Measurements from ENCODE around the gene UNC80.

UNC80 gene

GRCh38 chr2:209911486-209911885, 139.9 kb downstream of the UNC80 start:
- H3K4me1 Mint-ChIP-seq (ENCODE audit: low read depth): no peaks in the 10 kb centered on the region
- H3K9me3 Mint-ChIP-seq: no peaks in the 10 kb centered on the region
- H3K36me3 Mint-ChIP-seq (ENCODE audit: low read depth): no peaks in the 10 kb centered on the region
- H3K4me3 Mint-ChIP-seq: no peak overlapping the region
- H3K27me3 Mint-ChIP-seq (ENCODE audit: low read depth): peaks cover 4% of the 10 kb centered on the region
- no peak overlapping the region for H3K27ac Mint-ChIP-seq

GRCh38 chr2:209913786-209914345, 142.2 kb downstream of the UNC80 start:
- no peak overlapping the region for H3K27ac Mint-ChIP-seq
- H3K36me3 Mint-ChIP-seq (ENCODE audit: low read depth): no peaks in the 10 kb centered on the region
- H3K27me3 Mint-ChIP-seq (ENCODE audit: low read depth): peaks cover 4% of the 10 kb centered on the region
- no peak overlapping the region for H3K4me3 Mint-ChIP-seq
- H3K4me1 Mint-ChIP-seq (ENCODE audit: low read depth): no peaks in the 10 kb centered on the region
- H3K9me3 Mint-ChIP-seq: no peaks in the 10 kb centered on the region

- H3K27ac Mint-ChIP-seq: no peak overlapping the region
- H3K36me3 Mint-ChIP-seq (ENCODE audit: low read depth): no peaks in the 10 kb centered on the region
- H3K27me3 Mint-ChIP-seq (ENCODE audit: low read depth): no peaks in the 10 kb centered on the region
- no peaks in the 10 kb centered on the region for H3K9me3 Mint-ChIP-seq
- H3K4me3 Mint-ChIP-seq: no peak overlapping the region
- H3K4me1 Mint-ChIP-seq (ENCODE audit: low read depth): no peaks in the 10 kb centered on the region
Observed at GRCh38 chr2:209917154-209917771, 145.6 kb downstream of the UNC80 start.

- no peak overlapping the region for H3K27ac Mint-ChIP-seq
- no peaks in the 10 kb centered on the region for H3K27me3 Mint-ChIP-seq (ENCODE audit: low read depth)
- H3K36me3 Mint-ChIP-seq (ENCODE audit: low read depth): no peaks in the 10 kb centered on the region
- no peaks in the 10 kb centered on the region for H3K4me1 Mint-ChIP-seq (ENCODE audit: low read depth)
- no peaks in the 10 kb centered on the region for H3K9me3 Mint-ChIP-seq
- no peak overlapping the region for H3K4me3 Mint-ChIP-seq
Observed at GRCh38 chr2:209918251-209918650, 146.6 kb downstream of the UNC80 start.

GRCh38 chr2:209922116-209922515, 150.5 kb downstream of the UNC80 start:
- no peaks in the 10 kb centered on the region for H3K36me3 Mint-ChIP-seq (ENCODE audit: low read depth)
- H3K27me3 Mint-ChIP-seq (ENCODE audit: low read depth): no peaks in the 10 kb centered on the region
- no peak overlapping the region for H3K27ac Mint-ChIP-seq
- no peaks in the 10 kb centered on the region for H3K4me1 Mint-ChIP-seq (ENCODE audit: low read depth)
- H3K4me3 Mint-ChIP-seq: no peak overlapping the region
- no peaks in the 10 kb centered on the region for H3K9me3 Mint-ChIP-seq

- Mint-ChIP-seq H3K4me1 (ENCODE audit: low read depth) (no peaks in the 10 kb centered on the region), H3K36me3 (ENCODE audit: low read depth) (no peaks in the 10 kb centered on the region), H3K27ac (no peak overlapping the region), H3K27me3 (ENCODE audit: low read depth) (peaks cover 5% of the 10 kb centered on the region), H3K9me3 (no peaks in the 10 kb centered on the region), H3K4me3 (no peak overlapping the region)
Observed at GRCh38 chr2:209929369-209929768, 157.7 kb downstream of the UNC80 start.

- no peak overlapping the region for H3K4me3 Mint-ChIP-seq
- no peaks in the 10 kb centered on the region for H3K36me3 Mint-ChIP-seq (ENCODE audit: low read depth)
- no peaks in the 10 kb centered on the region for H3K4me1 Mint-ChIP-seq (ENCODE audit: low read depth)
- H3K9me3 Mint-ChIP-seq: no peaks in the 10 kb centered on the region
- H3K27me3 Mint-ChIP-seq (ENCODE audit: low read depth): peaks cover 5% of the 10 kb centered on the region
- H3K27ac Mint-ChIP-seq: no peak overlapping the region
Observed at GRCh38 chr2:209933499-209934483, 162.2 kb downstream of the UNC80 start.

GRCh38 chr2:209936106-209936666, 164.6 kb downstream of the UNC80 start:
- Mint-ChIP-seq H3K9me3 (no peaks in the 10 kb centered on the region), H3K4me1 (ENCODE audit: low read depth) (no peaks in the 10 kb centered on the region), H3K27me3 (ENCODE audit: low read depth) (peaks cover 5% of the 10 kb centered on the region)

GRCh38 chr2:209937893-209938292, 166.3 kb downstream of the UNC80 start:
- no peaks in the 10 kb centered on the region for H3K27me3 Mint-ChIP-seq (ENCODE audit: low read depth)
- no peaks in the 10 kb centered on the region for H3K36me3 Mint-ChIP-seq (ENCODE audit: low read depth)
- H3K4me1 Mint-ChIP-seq (ENCODE audit: low read depth): no peaks in the 10 kb centered on the region
- H3K27ac Mint-ChIP-seq: no peak overlapping the region
- no peak overlapping the region for H3K4me3 Mint-ChIP-seq
- H3K9me3 Mint-ChIP-seq: no peaks in the 10 kb centered on the region

More at GRCh38 chr2:209936106-209936666, 164.6 kb downstream of the UNC80 start:
- H3K27ac Mint-ChIP-seq: no peak overlapping the region
- H3K4me3 Mint-ChIP-seq: no peak overlapping the region
- no peaks in the 10 kb centered on the region for H3K36me3 Mint-ChIP-seq (ENCODE audit: low read depth)

GRCh38 chr2:209938906-209939305, 167.3 kb downstream of the UNC80 start:
- H3K27ac Mint-ChIP-seq: no peak overlapping the region
- no peaks in the 10 kb centered on the region for H3K9me3 Mint-ChIP-seq
- no peak overlapping the region for H3K4me3 Mint-ChIP-seq
- no peaks in the 10 kb centered on the region for H3K36me3 Mint-ChIP-seq (ENCODE audit: low read depth)
- H3K4me1 Mint-ChIP-seq (ENCODE audit: low read depth): no peaks in the 10 kb centered on the region
- no peaks in the 10 kb centered on the region for H3K27me3 Mint-ChIP-seq (ENCODE audit: low read depth)

GRCh38 chr2:209940936-209941335, 169.3 kb downstream of the UNC80 start:
- H3K4me1 Mint-ChIP-seq (ENCODE audit: low read depth): no peaks in the 10 kb centered on the region
- no peak overlapping the region for H3K27ac Mint-ChIP-seq
- no peaks in the 10 kb centered on the region for H3K9me3 Mint-ChIP-seq
- no peaks in the 10 kb centered on the region for H3K27me3 Mint-ChIP-seq (ENCODE audit: low read depth)
- H3K4me3 Mint-ChIP-seq: no peak overlapping the region
- no peaks in the 10 kb centered on the region for H3K36me3 Mint-ChIP-seq (ENCODE audit: low read depth)

- H3K27me3 Mint-ChIP-seq (ENCODE audit: low read depth): no peaks in the 10 kb centered on the region
- no peaks in the 10 kb centered on the region for H3K4me1 Mint-ChIP-seq (ENCODE audit: low read depth)
- H3K9me3 Mint-ChIP-seq: no peaks in the 10 kb centered on the region
- no peaks in the 10 kb centered on the region for H3K36me3 Mint-ChIP-seq (ENCODE audit: low read depth)
- H3K27ac Mint-ChIP-seq: no peak overlapping the region
- no peak overlapping the region for H3K4me3 Mint-ChIP-seq
Observed at GRCh38 chr2:209942426-209942825, 170.8 kb downstream of the UNC80 start.

- Mint-ChIP-seq H3K4me1 (ENCODE audit: low read depth) (no peaks in the 10 kb centered on the region), H3K36me3 (ENCODE audit: low read depth) (no peaks in the 10 kb centered on the region), H3K4me3 (no peak overlapping the region), H3K27me3 (ENCODE audit: low read depth) (peaks cover under 1% of the 10 kb centered on the region), H3K27ac (no peak overlapping the region), H3K9me3 (no peaks in the 10 kb centered on the region)
Observed at GRCh38 chr2:209942936-209943605, 171.4 kb downstream of the UNC80 start.

- H3K36me3 Mint-ChIP-seq (ENCODE audit: low read depth): no peaks in the 10 kb centered on the region
Observed at GRCh38 chr2:209943776-209944175, 172.1 kb downstream of the UNC80 start.

More at GRCh38 chr2:209943776-209944175, 172.1 kb downstream of the UNC80 start:
- Mint-ChIP-seq H3K4me3 (no peak overlapping the region), H3K9me3 (no peaks in the 10 kb centered on the region), H3K27me3 (ENCODE audit: low read depth) (peaks cover 6% of the 10 kb centered on the region), H3K27ac (no peak overlapping the region), H3K4me1 (ENCODE audit: low read depth) (no peaks in the 10 kb centered on the region)

Data from T-helper 1 cell treated with Interleukin-12 subunit alpha and Interleukin-12 subunit beta and Interleukin-4 antibody, amounts not matched to agents 30 μg/mL and 1 μg/mL, for 36 hours (primary cell).